Measurements from ENCODE around the gene TMPRSS9.

DNA sequence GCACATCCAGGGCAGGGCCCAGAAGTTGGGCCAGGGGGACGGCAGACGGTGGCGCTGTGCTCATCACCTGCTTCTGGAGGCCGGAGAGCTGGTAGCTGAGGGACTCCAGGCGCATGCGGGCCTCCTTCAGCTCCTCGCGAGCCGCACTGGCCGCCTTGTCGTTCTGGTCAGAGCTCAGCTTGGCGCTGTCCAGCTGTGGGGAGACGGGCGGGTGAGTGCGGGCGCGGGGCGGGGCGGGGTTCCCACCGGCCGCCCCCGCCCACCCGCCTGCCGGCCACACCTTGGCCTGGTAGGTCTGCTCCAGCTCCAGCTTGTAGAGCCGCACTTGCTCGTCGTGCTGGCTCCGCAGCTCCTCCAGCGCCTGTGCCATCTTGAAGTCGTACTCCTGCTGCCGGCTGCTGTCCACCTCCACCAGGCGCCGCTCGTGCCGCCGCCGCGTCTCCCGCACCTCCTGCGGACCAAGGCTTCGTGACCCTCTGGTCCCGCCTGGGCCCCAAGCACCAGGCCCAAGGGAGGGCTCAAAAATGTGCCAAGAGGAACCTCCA, 74.7 kb downstream of the TMPRSS9 start:
- TF ChIP-seq EZH2phosphoT487 (IDR thresholded peaks at IDR 0.05; ENCODE audit: insufficient read depth, low read depth) (no peak), EZH2 (IDR thresholded peaks at IDR 0.05; ENCODE audit: insufficient read depth, poor library complexity, severe bottlenecking) (no peak)

Data from GM23248 (cell line).